Spleen (tissue), 11 donors: ENCODE data around the gene TUBB4A. TPM values are rescaled to one million over a fixed set of nuclear protein-coding genes. Genes with fewer than 3 reads are reported as not detected.

Source experiments
- DNase-seq: peaks from one replicate; pipeline ENCODE4 v3.0.0-alpha.2; 2020
- H3K27ac ChIP-seq, 8 donors: fragments of 200-600 bp; sonication (generic) in 7 of 8; 1 replicate in 4 of 8; 2 replicates in 4 of 8; pipeline versions ENCODE4 v1.5.0 to v1.8.0; 2016 to 2021; ENCODE audit warnings: inconsistent platforms in 4 of 8, mild to moderate bottlenecking in 4 of 8, moderate library complexity in 1 of 8
- H3K27me3 ChIP-seq, 7 donors: fragments of 200-600 bp; sonication (generic) in 6 of 7; replicated peaks in 1 of 7; 1 replicate in 4 of 7; 2 replicates in 3 of 7; pipeline versions ENCODE4 v1.5.0 to v1.8.0; 2016 to 2021; ENCODE audit warnings: inconsistent platforms in 3 of 7, mild to moderate bottlenecking in 1 of 7
- H3K36me3 ChIP-seq, 6 donors: fragments of 200-600 bp; sonication (generic) in 5 of 6; 1 replicate in 4 of 6; 2 replicates in 2 of 6; pipeline versions ENCODE4 v1.5.0 to v1.8.0; 2016 to 2021; ENCODE audit warnings: inconsistent platforms in 2 of 6
- H3K4me1 ChIP-seq, 6 donors: fragments of 200-600 bp; sonication (generic) in 5 of 6; 1 replicate in 3 of 6; 2 replicates in 3 of 6; pipeline versions ENCODE4 v1.5.0 to v1.8.0; 2016 to 2021; ENCODE audit warnings: inconsistent platforms in 3 of 6
- H3K4me3 ChIP-seq, 8 donors: fragments of 200-600 bp; sonication (generic) in 7 of 8; 1 replicate in 4 of 8; 2 replicates in 4 of 8; pipeline versions ENCODE4 v1.5.0 to v1.8.0; 2016 to 2021; ENCODE audit warnings: inconsistent platforms in 4 of 8, mild to moderate bottlenecking in 4 of 8, moderate library complexity in 2 of 8
- H3K9me3 ChIP-seq, 8 donors: fragments of 200-600 bp; sonication (generic) in 7 of 8; 1 replicate in 4 of 8; 2 replicates in 4 of 8; pipeline versions ENCODE4 v1.5.0 to v1.8.0; 2016 to 2021; ENCODE audit warnings: inconsistent platforms in 4 of 8
- CTCF ChIP-seq, 11 experiments: fragments of 200-600 bp in 7 of 11; fragments of 450-650 bp in 4 of 11; sonication (generic) in 4 of 11; IDR thresholded peaks in 8 of 11; conservative IDR thresholded peaks in 3 of 11; 1 replicate in 7 of 11; 2 replicates in 4 of 11; pipeline versions ENCODE4 v1.4.0 to v1.8.0; 2016 to 2021; ENCODE audit warnings: antibody characterized with exemption in 11 of 11, inconsistent platforms in 4 of 11, mild to moderate bottlenecking in 1 of 11
- POLR2A ChIP-seq, 3 donors: fragments of 450-650 bp; IDR thresholded peaks; one replicate each; pipeline ENCODE4 v1.5.1; 2017; ENCODE audit warnings: antibody characterized with exemption in 3 of 3, mild to moderate bottlenecking in 1 of 3
- POLR2AphosphoS5 ChIP-seq, 3 donors: sonication (generic); formaldehyde crosslinking; IDR thresholded peaks; one replicate each; pipeline ENCODE4 v1.5.1; 2017; ENCODE audit warnings: antibody characterized with exemption in 3 of 3
- WGBS, 5 donors: extraction: QIAGEN DNeasy Blood & Tissue Kit in 3 of 5; methylation state at CpG; one replicate each; pipeline versions ENCODE4 v1.1.5 to v1.1.7; 2013 to 2018; 5-methylcytosine and 5-hydroxymethylcytosine counted together
- intact Hi-C: fragments of 100-400 bp; cut with DNase I; formaldehyde crosslinking; loops from one replicate; pipeline ENCODE4 v1.15.0; 2023; ENCODE audit warnings: low total_unique reads
- polyA plus RNA-seq, 3 donors: library from polyadenylated mRNA; stranded (reverse); fragments of 200-250 nt; gene quantifications; one replicate each; pipeline ENCODE4 v1.2.1, GENCODE V29; 2013
- total RNA-seq, 7 donors: library from RNA; depleted of rRNA in 3 of 7; stranded (reverse); fragments of >200 nt in 3 of 7; fragmentation: NEBNext Ultra II Directional in 4 of 7; extraction: Animal tissue kit (Norgen Biotek cat#: 25700) in 4 of 7; gene quantifications; one replicate each; pipeline versions ENCODE4 v1.1.0 to v1.2.1, GENCODE V29; 2016 to 2021
- donor health status: healthy with polysubstance abuse.
- donor health status: DM: no; HTN: no; CAD: no; lungs with moderate emphysema.
- donor health status: DM: no; HTN: no; CAD: no.
- donor health status: Bipolar disorder and iron deficiency.
- donor health status: healthy.
- donor health status: DM: no; HTN: no; CAD: no.
- donor health status: DM: yes; HTN: yes; CAD: no.

The TUBB4A gene
- total and polyA plus RNA-seq, 10 donors: 1.7 to 23.8 (median 15.8) TPM

- Histone ChIP-seq H3K27me3 (no peaks in the 10 kb centered on the region), H3K4me1 (peaks cover 0 to 47% (median 19%) of the 10 kb centered on the region in 6 donors), H3K27ac (peak overlapping the region; percentile 83 to 96 (median 90)), H3K9me3 (no peaks in the 10 kb centered on the region), H3K36me3 (peaks cover 0 to 27% (median 3%) of the 10 kb centered on the region in 6 donors), H3K4me3 (peak overlapping the region in 3 of 8 donors; percentile 56 to 76 (median 58))
- no peak for DNase-seq
- intact Hi-C loops: no loop called here
- TF ChIP-seq CTCF (IDR thresholded peaks at IDR 0.05 in 8 of 11, conservative IDR thresholded peaks at IDR 0.05 in 3 of 11) (no peak), POLR2A (IDR thresholded peaks at IDR 0.05) (no peak), POLR2AphosphoS5 (IDR thresholded peaks at IDR 0.05) (no peak)
- WGBS, 5 donors: 90 to 93% (median 92%) methylated on average over 8 of the region's 8 CpGs
Observed at GRCh38 chr19:6482343-6482686, 19.8 kb downstream of the TUBB4A start.

- intact Hi-C loops: no loop called here
- DNase-seq: peak; percentile 95
- TF ChIP-seq POLR2A (IDR thresholded peaks at IDR 0.05) (no peak), CTCF (IDR thresholded peaks at IDR 0.05 in 8 of 11, conservative IDR thresholded peaks at IDR 0.05 in 3 of 11) (peak in 10 of 11 experiments; percentile 43 to 77 (median 68)), POLR2AphosphoS5 (IDR thresholded peaks at IDR 0.05) (peak; percentile 79 to 89 (median 83))
- 10 to 19% (median 14%) methylated on average over 20 to 24 of the region's 24 CpGs for WGBS, 5 donors
- H3K27ac ChIP-seq: peak within 1 kb of the TSS; percentile 83 to 96 (median 90)
- no peaks in the 10 kb centered on the region for H3K9me3 ChIP-seq
- H3K4me1 ChIP-seq: peaks cover 0 to 53% (median 20%) of the 10 kb centered on the region in 6 donors
- H3K4me3 ChIP-seq: peak within 1 kb of the TSS; percentile 42 to 76 (median 57)
- peaks cover 0 to 33% (median 8%) of the 10 kb centered on the region in 6 donors for H3K36me3 ChIP-seq
- H3K27me3 ChIP-seq: peaks cover 0 to 5% (median 0%) of the 10 kb centered on the region in 7 donors
Observed at GRCh38 chr19:6481541-6482342, 20.4 kb downstream of the TUBB4A start, which contains the start of gene DENND1C. TSS of gene DENND1C (minus strand) at chr19:6481787. CDS start at chr19:6481695, 92 bp downstream.

GRCh38 chr19:6480848-6481415, 21.2 kb downstream of the TUBB4A start:
- Histone ChIP-seq H3K36me3 (peaks cover 0 to 41% (median 16%) of the 10 kb centered on the region in 6 donors), H3K9me3 (no peaks in the 10 kb centered on the region), H3K27me3 (peaks cover 0 to 14% (median 0%) of the 10 kb centered on the region in 7 donors), H3K27ac (peak overlapping the region; percentile 83 to 96 (median 90)), H3K4me3 (peak overlapping the region; percentile 42 to 76 (median 57)), H3K4me1 (peaks cover 0 to 61% (median 24%) of the 10 kb centered on the region in 6 donors)
- intact Hi-C loops: no loop called here
- WGBS, 5 donors: 22 to 52% (median 47%) methylated on average over 10 of the region's 10 CpGs
- no peak for DNase-seq
- TF ChIP-seq CTCF (IDR thresholded peaks at IDR 0.05 in 8 of 11, conservative IDR thresholded peaks at IDR 0.05 in 3 of 11): no peak
- TF ChIP-seq POLR2AphosphoS5 (IDR thresholded peaks at IDR 0.05): no peak
- TF ChIP-seq POLR2A (IDR thresholded peaks at IDR 0.05): no peak
